Gastrocnemius medialis (tissue), 4 donors: ENCODE data around the gene PMEPA1. TPM values are rescaled to one million over a fixed set of nuclear protein-coding genes. Genes with fewer than 3 reads are reported as not detected.

Experiments used
- ATAC-seq, 2 donors: fragments of 150-250 bp; one replicate each; pipeline ENCODE4 v1.9.1; 2016
- DNase-seq, 2 donors: peaks; one replicate each; pipeline ENCODE4 v3.0.0-alpha.2; 2019
- H3K27ac ChIP-seq, 4 donors: fragments of 200-600 bp; sonication (generic); 1 replicate in 1 of 4; 2 replicates in 3 of 4; pipeline ENCODE4 v1.5.1; 2016 to 2018; ENCODE audit warnings: mild to moderate bottlenecking in 2 of 4, moderate library complexity in 1 of 4
- H3K27me3 ChIP-seq, 3 donors: fragments of 200-600 bp; sonication (generic) in 2 of 3; 1 replicate in 1 of 3; 2 replicates in 2 of 3; pipeline versions ENCODE4 v1.5.1 to v1.6.0; 2016 to 2019; ENCODE audit warnings: mild to moderate bottlenecking in 1 of 3, moderate library complexity in 1 of 3
- H3K36me3 ChIP-seq, 2 donors: fragments of 200-600 bp; sonication (generic) in 1 of 2; one replicate each; pipeline ENCODE4 v1.5.1; 2017 to 2018
- H3K4me1 ChIP-seq, 2 donors: fragments of 200-600 bp; sonication (generic) in 1 of 2; one replicate each; pipeline ENCODE4 v1.5.1; 2016 to 2017; ENCODE audit warnings: mild to moderate bottlenecking in 2 of 2
- H3K4me3 ChIP-seq, 4 donors: fragments of 200-600 bp; sonication (generic) in 3 of 4; 1 replicate in 1 of 4; 2 replicates in 3 of 4; pipeline ENCODE4 v1.5.1; 2016 to 2019; ENCODE audit warnings: mild to moderate bottlenecking in 2 of 4
- H3K9me3 ChIP-seq, 3 donors: fragments of 200-600 bp; sonication (generic) in 2 of 3; 1 replicate in 1 of 3; 2 replicates in 2 of 3; pipeline ENCODE4 v1.5.1; 2016 to 2019
- POLR2A ChIP-seq, 2 donors: fragments of 450-650 bp; IDR thresholded peaks; one replicate each; pipeline ENCODE4 v1.6.1; 2017; ENCODE audit warnings: antibody characterized with exemption in 2 of 2, mild to moderate bottlenecking in 2 of 2, moderate library complexity in 2 of 2
- in situ Hi-C, 4 donors: fragments of 200-750 bp; cut with MboI; loops; one replicate each; pipeline versions ENCODE4 v1.15.0 to v1.8.0; 2017; ENCODE audit warnings: low sequenced_read_pairs in 4 of 4
- intact Hi-C: fragments of 100-400 bp; cut with DNase I; formaldehyde crosslinking; loops from one replicate; pipeline ENCODE4 v1.15.1; 2023; ENCODE audit warnings: low total_unique reads
- total RNA-seq, 4 donors: library from RNA; depleted of rRNA; stranded (reverse); fragments of >200 nt; gene quantifications; one replicate each; pipeline versions ENCODE4 v1.1.0 to v1.2.3, GENCODE V29; 2016
- TF ChIP-seq, protein P1 (sequence below), 5 experiments: fragments of 450-650 bp in 3 of 5; fragments of 200-600 bp in 2 of 5; sonication (generic) in 2 of 5; IDR thresholded peaks in 4 of 5; conservative IDR thresholded peaks in 1 of 5; 1 replicate in 4 of 5; 2 replicates in 1 of 5; pipeline ENCODE4 v1.5.1; 2016 to 2019; ENCODE audit warnings: antibody characterized with exemption in 5 of 5, mild to moderate bottlenecking in 3 of 5, moderate library complexity in 3 of 5

PMEPA1 gene
- total RNA-seq, 4 donors from 2014 or later = 1.5 to 8.1 (median 5.8) TPM

DNA sequence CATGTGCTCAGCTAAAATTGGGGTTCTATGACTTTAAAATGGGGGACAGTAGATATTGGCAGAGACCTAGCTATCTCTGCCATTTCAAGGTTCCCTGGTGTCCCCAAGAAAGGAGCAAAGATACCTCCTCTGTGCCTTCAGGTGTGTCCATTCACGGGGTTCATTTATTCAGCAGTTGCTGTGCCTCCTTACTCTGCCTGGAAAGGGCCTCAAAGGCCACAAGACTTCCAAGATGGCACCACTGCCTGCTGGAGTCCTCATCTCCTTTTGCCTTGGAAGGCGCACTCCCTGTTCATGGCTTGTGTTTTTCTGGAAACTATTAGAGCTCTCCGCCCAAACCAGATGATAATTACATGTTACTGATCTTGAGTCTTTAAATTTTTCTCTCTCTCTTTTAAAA lies 85.7 kb downstream of the PMEPA1 start:
- in situ Hi-C loops = no loop called here
- Histone ChIP-seq H3K27ac (no peak overlapping the region), H3K4me1 (peaks cover 0 to 7% of the 10 kb centered on the region in 2 donors), H3K4me3 (no peak overlapping the region), H3K36me3 (no peaks in the 10 kb centered on the region), H3K27me3 (peaks cover 0 to 3% (median 0%) of the 10 kb centered on the region in 3 donors), H3K9me3 (no peaks in the 10 kb centered on the region)
- intact Hi-C loops = no loop called here
- DNase-seq (no peak), ATAC-seq (no peak)
- TF ChIP-seq, protein P1, sequence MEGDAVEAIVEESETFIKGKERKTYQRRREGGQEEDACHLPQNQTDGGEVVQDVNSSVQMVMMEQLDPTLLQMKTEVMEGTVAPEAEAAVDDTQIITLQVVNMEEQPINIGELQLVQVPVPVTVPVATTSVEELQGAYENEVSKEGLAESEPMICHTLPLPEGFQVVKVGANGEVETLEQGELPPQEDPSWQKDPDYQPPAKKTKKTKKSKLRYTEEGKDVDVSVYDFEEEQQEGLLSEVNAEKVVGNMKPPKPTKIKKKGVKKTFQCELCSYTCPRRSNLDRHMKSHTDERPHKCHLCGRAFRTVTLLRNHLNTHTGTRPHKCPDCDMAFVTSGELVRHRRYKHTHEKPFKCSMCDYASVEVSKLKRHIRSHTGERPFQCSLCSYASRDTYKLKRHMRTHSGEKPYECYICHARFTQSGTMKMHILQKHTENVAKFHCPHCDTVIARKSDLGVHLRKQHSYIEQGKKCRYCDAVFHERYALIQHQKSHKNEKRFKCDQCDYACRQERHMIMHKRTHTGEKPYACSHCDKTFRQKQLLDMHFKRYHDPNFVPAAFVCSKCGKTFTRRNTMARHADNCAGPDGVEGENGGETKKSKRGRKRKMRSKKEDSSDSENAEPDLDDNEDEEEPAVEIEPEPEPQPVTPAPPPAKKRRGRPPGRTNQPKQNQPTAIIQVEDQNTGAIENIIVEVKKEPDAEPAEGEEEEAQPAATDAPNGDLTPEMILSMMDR (IDR thresholded peaks at IDR 0.05 in 4 of 5, conservative IDR thresholded peaks at IDR 0.05 in 1 of 5) = no peak
- no peak for TF ChIP-seq POLR2A (IDR thresholded peaks at IDR 0.05)

DNA sequence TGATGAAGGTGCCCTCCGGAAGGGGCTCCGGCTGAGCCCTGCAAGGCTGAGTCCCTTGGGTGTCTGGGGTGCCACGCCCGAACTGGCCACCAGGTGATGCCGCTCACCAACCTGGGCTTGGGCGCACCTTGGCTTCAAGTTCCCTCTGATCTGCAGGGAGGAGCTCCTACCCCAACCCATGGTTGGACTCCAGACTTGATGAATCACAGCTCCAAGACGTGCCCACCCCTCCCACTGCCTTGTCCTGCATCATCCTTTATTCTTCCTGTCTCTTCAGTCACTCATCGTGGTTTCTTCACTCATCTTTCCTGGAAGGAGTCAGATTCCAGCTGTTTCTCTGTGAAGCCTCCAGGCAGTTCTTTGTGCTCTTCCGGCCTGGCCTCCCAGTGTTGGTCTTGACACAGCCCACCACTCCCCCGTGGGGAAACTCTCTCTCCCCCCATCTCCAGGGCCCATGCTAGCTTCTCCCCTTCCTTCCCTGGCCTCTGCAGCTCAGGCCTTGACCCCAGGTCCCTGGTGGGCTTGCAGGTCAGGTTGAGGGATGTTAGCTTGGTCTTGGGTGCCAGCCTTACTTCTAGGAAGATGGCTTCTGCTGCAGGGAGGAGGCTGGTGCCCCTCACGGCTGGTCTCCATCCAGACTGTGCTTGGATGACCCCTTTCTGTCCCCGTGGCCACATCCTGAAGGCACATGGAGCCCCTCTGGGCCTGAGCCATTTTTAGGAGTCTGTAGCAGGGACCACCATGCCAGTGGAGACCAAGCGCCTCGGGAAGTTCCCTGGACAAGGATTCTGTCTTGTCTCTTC lies 87.0 kb downstream of the PMEPA1 start:
- Histone ChIP-seq H3K36me3 (no peaks in the 10 kb centered on the region), H3K4me1 (peaks cover 0 to 6% of the 10 kb centered on the region in 2 donors), H3K4me3 (no peak overlapping the region), H3K27ac (no peak overlapping the region), H3K27me3 (peaks cover 0 to 3% (median 0%) of the 10 kb centered on the region in 3 donors), H3K9me3 (no peaks in the 10 kb centered on the region)
- intact Hi-C loops (no loop called here), in situ Hi-C loops (no loop called here)
- DNase-seq (no peak), ATAC-seq (no peak)
- TF ChIP-seq, protein P1 (IDR thresholded peaks at IDR 0.05 in 4 of 5, conservative IDR thresholded peaks at IDR 0.05 in 1 of 5) = peak; percentile 8 to 57 (median 45)
- TF ChIP-seq POLR2A (IDR thresholded peaks at IDR 0.05) = no peak

DNA sequence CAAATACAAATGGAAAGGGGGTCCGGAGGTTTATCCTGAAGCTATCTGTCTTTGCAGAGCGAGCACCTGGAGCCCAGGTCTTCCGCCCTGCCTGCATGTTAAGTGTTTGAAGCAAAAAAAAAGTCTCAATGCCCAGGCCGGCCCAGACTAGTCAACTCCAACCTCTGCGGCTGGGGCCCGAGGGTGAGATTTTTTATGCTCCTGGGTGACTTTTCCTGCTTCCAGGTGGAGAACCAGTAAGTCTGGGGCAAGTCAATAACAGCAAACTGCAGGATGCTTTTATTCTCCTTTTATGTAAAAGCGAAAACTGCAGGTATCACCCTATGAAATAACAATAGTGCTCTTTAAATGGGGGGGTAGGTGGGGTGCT lies 87.6 kb downstream of the PMEPA1 start:
- ATAC-seq (no peak), DNase-seq (no peak)
- H3K4me3 ChIP-seq = no peak overlapping the region
- peaks cover 0 to 3% of the 10 kb centered on the region in 2 donors for H3K4me1 ChIP-seq
- peaks cover 0 to 3% (median 0%) of the 10 kb centered on the region in 3 donors for H3K27me3 ChIP-seq
- intact Hi-C loops (no loop called here), in situ Hi-C loops (no loop called here)
- TF ChIP-seq POLR2A (IDR thresholded peaks at IDR 0.05) = no peak
- TF ChIP-seq, protein P1 (IDR thresholded peaks at IDR 0.05 in 4 of 5, conservative IDR thresholded peaks at IDR 0.05 in 1 of 5) = no peak
- no peaks in the 10 kb centered on the region for H3K9me3 ChIP-seq
- no peak overlapping the region for H3K27ac ChIP-seq
- H3K36me3 ChIP-seq = no peaks in the 10 kb centered on the region

DNA sequence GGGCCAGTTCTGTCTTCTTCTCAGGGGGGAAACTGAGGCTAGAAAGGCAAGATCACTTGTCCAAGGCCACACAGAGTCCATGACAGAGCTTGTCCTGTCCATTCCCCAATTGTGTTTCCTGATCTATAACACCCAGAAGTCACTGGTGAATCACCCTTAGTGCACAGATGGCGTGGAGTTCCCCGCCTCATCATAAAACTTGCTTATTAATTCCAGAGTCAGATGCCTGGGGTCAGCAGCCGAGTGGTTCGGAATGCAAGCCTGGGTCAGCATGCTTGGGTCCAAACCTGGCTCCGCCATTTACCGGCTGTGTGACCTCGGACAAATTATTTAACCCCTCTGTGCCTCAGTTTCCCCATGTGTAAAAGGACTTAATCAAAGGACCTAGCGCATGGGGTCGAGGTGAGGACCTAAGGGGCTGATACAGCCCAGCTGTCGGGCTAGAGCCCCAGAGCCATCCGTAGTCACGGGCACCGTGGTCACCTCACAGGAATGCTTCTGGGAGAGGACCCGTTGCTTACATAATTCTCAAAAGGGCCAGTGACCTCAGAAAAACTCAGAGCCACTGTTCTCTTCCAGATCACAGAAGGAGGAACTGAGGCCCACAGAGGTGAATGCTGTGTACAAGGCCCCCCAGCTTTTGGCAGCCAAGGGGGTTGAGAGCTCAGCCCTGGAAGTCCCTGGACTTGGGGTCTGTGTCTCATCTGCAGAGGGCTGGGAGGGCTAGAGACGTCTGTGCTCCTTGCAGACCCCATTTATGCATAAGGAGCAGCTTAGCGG lies 88.2 kb downstream of the PMEPA1 start:
- peaks cover 0 to 3% of the 10 kb centered on the region in 2 donors for H3K4me1 ChIP-seq
- TF ChIP-seq POLR2A (IDR thresholded peaks at IDR 0.05) = no peak
- TF ChIP-seq, protein P1 (IDR thresholded peaks at IDR 0.05 in 4 of 5, conservative IDR thresholded peaks at IDR 0.05 in 1 of 5) = no peak
- intact Hi-C loops = no loop called here
- ATAC-seq (no peak), DNase-seq (no peak)
- H3K4me3 ChIP-seq = no peak overlapping the region
- in situ Hi-C loops = no loop called here
- H3K36me3 ChIP-seq = no peaks in the 10 kb centered on the region
- H3K27ac ChIP-seq = no peak overlapping the region
- H3K27me3 ChIP-seq = peaks cover 0 to 5% (median 3%) of the 10 kb centered on the region in 3 donors
- no peaks in the 10 kb centered on the region for H3K9me3 ChIP-seq
